ENCODE results near the gene CA11. TPM values are rescaled to one million over a fixed set of nuclear protein-coding genes. Genes with fewer than 3 reads are reported as not detected.

The CA11 gene
- total and polyA plus RNA-seq, 9 of the 15 experiments (the other 6 are each of a cell fraction or from before 2014, with no cell fraction given), result 2.9 to 19.9 (median 8.3) TPM

DNA sequence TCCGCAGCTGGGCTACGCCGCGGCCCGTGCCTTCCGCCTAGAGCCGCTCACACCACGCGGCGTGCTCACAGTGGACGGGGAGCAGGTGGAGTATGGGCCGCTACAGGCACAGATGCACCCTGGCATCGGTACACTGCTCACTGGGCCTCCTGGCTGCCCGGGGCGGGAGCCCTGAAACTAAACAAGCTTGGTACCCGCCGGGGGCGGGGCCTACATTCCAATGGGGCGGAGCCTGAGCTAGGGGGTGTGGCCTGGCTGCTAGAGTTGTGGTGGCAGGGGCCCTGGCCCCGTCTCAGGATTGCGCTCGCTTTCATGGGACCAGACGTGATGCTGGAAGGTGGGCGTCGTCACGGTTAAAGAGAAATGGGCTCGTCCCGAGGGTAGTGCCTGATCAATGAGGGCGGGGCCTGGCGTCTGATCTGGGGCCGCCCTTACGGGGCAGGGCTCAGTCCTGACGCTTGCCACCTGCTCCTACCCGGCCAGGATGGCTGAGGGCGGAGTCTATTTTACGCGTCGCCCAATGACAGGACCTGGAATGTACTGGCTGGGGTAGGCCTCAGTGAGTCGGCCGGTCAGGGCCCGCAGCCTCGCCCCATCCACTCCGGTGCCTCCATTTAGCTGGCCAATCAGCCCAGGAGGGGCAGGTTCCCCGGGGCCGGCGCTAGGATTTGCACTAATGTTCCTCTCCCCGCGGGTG, 16.2 kb downstream of the CA11 start (continued):
- TF ChIP-seq BRCA1 (IDR thresholded peaks at IDR 0.05) (no peak), BRCA1 (CRISPR knock-in tag; IDR thresholded peaks at IDR 0.05) (no peak), ZNF311 (CRISPR knock-in tag; IDR thresholded peaks at IDR 0.05) (no peak), KLF1 (tag; IDR thresholded peaks at IDR 0.05) (no peak), NELFE (IDR thresholded peaks at IDR 0.05; ENCODE audit: insufficient read depth, insufficient read length) (no peak), ARNT (IDR thresholded peaks at IDR 0.05) (no peak), RREB1 (CRISPR knock-in tag; IDR thresholded peaks at IDR 0.05) (no peak), SP1 (CRISPR knock-in tag; IDR thresholded peaks at IDR 0.05) (0 out of 2 replicates have a peak, but pooled peaks have one; percentile 27), HOXB6 (CRISPR knock-in tag; IDR thresholded peaks at IDR 0.05; ENCODE audit: borderline replicate concordance) (no peak), FIP1L1 (IDR thresholded peaks at IDR 0.05; ENCODE audit: low read depth, low read length, poor library complexity, severe bottlenecking) (peak; percentile 50), ZNF316 (IDR thresholded peaks at IDR 0.05) (no peak), HNRNPL (IDR thresholded peaks at IDR 0.05; ENCODE audit: low read depth, low read length) (0 out of 2 replicates have a peak, but pooled peaks have one; percentile 39), RFX7 (CRISPR knock-in tag; IDR thresholded peaks at IDR 0.05) (no peak), NCOR1 (IDR thresholded peaks at IDR 0.05) (no peak), ZBTB33 (CRISPR knock-in tag; IDR thresholded peaks at IDR 0.05) (peak; percentile 95), POLR2A (conservative IDR thresholded peaks at IDR 0.05) (peak; percentile 30; the same call in 1 of the 2 replicates), CCAR2 (IDR thresholded peaks at IDR 0.05; ENCODE audit: low read depth, low read length) (no peak), SMAD4 (CRISPR knock-in tag; conservative IDR thresholded peaks at IDR 0.05) (no peak), ZNF133 (CRISPR knock-in tag; IDR thresholded peaks at IDR 0.05) (no peak), RBM34 (IDR thresholded peaks at IDR 0.05; ENCODE audit: borderline replicate concordance, insufficient read depth, low read length) (no peak)
- TF ChIP-seq, protein P1, sequence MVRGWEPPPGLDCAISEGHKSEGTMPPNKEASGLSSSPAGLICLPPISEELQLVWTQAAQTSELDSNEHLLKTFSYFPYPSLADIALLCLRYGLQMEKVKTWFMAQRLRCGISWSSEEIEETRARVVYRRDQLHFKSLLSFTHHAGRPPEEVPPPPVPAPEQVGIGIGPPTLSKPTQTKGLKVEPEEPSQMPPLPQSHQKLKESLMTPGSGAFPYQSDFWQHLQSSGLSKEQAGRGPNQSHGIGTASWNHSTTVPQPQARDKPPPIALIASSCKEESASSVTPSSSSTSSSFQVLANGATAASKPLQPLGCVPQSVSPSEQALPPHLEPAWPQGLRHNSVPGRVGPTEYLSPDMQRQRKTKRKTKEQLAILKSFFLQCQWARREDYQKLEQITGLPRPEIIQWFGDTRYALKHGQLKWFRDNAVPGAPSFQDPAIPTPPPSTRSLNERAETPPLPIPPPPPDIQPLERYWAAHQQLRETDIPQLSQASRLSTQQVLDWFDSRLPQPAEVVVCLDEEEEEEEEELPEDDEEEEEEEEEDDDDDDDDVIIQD (CRISPR knock-in tag; IDR thresholded peaks at IDR 0.05), result no peak

All from K562 (cell line).